ENCODE measurements around the gene BSN.
"Not testable (repeated sequence)": the region's sequence is repeated elsewhere in the genome, so short reads cannot be mapped to it uniquely, and the experiment has no call there.

The BSN gene

GRCh38 chr3:49686346-49686745 is 132.1 kb downstream of the BSN start:
- H3K9ac ChIP-seq (ENCODE audit: low read depth, low read length); H3K27me3 ChIP-seq (ENCODE audit: insufficient read depth, low read length, poor library complexity); H3K4me2 ChIP-seq (ENCODE audit: insufficient read depth, low read length); ATAC-seq (ENCODE audit: insufficient read depth, low read depth); H3K27ac ChIP-seq (ENCODE audit: low read length); H3K4me3 ChIP-seq (ENCODE audit: low read depth in 1 of 2, low read length in 2 of 2); H2AFZ ChIP-seq (ENCODE audit: low read depth, low read length); H4K20me1 ChIP-seq (ENCODE audit: insufficient read depth, low read length); DNase-seq; H3K9me3 ChIP-seq (ENCODE audit: insufficient read depth, low read length, severe bottlenecking): not testable (repeated sequence)
- H3K36me3 ChIP-seq (ENCODE audit: insufficient read depth, low read length) = peaks cover 31% of the 10 kb centered on the region
- peaks cover 24% of the 10 kb centered on the region for H3K4me1 ChIP-seq (ENCODE audit: insufficient read depth, low read length)
- peaks cover 23% of the 10 kb centered on the region for H3K79me2 ChIP-seq (ENCODE audit: insufficient read depth, low read length)

- not testable (repeated sequence) for H3K9ac ChIP-seq (ENCODE audit: low read depth, low read length); ATAC-seq (ENCODE audit: insufficient read depth, low read depth); DNase-seq; H2AFZ ChIP-seq (ENCODE audit: low read depth, low read length); H4K20me1 ChIP-seq (ENCODE audit: insufficient read depth, low read length); H3K9me3 ChIP-seq (ENCODE audit: insufficient read depth, low read length, severe bottlenecking); H3K27me3 ChIP-seq (ENCODE audit: insufficient read depth, low read length, poor library complexity); H3K4me3 ChIP-seq (ENCODE audit: low read depth in 1 of 2, low read length in 2 of 2); H3K27ac ChIP-seq (ENCODE audit: low read length); H3K4me2 ChIP-seq (ENCODE audit: insufficient read depth, low read length)
- peaks cover 28% of the 10 kb centered on the region for H3K4me1 ChIP-seq (ENCODE audit: insufficient read depth, low read length)
- peaks cover 26% of the 10 kb centered on the region for H3K36me3 ChIP-seq (ENCODE audit: insufficient read depth, low read length)
- H3K79me2 ChIP-seq (ENCODE audit: insufficient read depth, low read length) = peaks cover 25% of the 10 kb centered on the region
Observed at GRCh38 chr3:49686769-49687423, 132.6 kb downstream of the BSN start.

GRCh38 chr3:49687424-49687795 is 133.1 kb downstream of the BSN start:
- H3K27me3 ChIP-seq (ENCODE audit: insufficient read depth, low read length, poor library complexity); H3K9me3 ChIP-seq (ENCODE audit: insufficient read depth, low read length, severe bottlenecking); H2AFZ ChIP-seq (ENCODE audit: low read depth, low read length); DNase-seq; ATAC-seq (ENCODE audit: insufficient read depth, low read depth); H4K20me1 ChIP-seq (ENCODE audit: insufficient read depth, low read length); H3K27ac ChIP-seq (ENCODE audit: low read length); H3K4me3 ChIP-seq (ENCODE audit: low read depth in 1 of 2, low read length in 2 of 2); H3K4me2 ChIP-seq (ENCODE audit: insufficient read depth, low read length); H3K9ac ChIP-seq (ENCODE audit: low read depth, low read length): not testable (repeated sequence)
- H3K79me2 ChIP-seq (ENCODE audit: insufficient read depth, low read length) = peaks cover 25% of the 10 kb centered on the region
- peaks cover 28% of the 10 kb centered on the region for H3K4me1 ChIP-seq (ENCODE audit: insufficient read depth, low read length)
- H3K36me3 ChIP-seq (ENCODE audit: insufficient read depth, low read length) = peaks cover 21% of the 10 kb centered on the region

- Histone ChIP-seq H3K79me2 (ENCODE audit: insufficient read depth, low read length) (peaks cover 25% of the 10 kb centered on the region), H3K27ac (ENCODE audit: low read length) (peak overlapping the region; percentile 89), H3K4me1 (ENCODE audit: insufficient read depth, low read length) (peaks cover 28% of the 10 kb centered on the region), H3K9ac (ENCODE audit: low read depth, low read length) (peak overlapping the region; percentile 79), H3K4me2 (ENCODE audit: insufficient read depth, low read length) (peak overlapping the region; percentile 69), H3K4me3 (ENCODE audit: low read depth in 1 of 2, low read length in 2 of 2) (peak overlapping the region; percentile 70 to 81), H2AFZ (ENCODE audit: low read depth, low read length) (peak overlapping the region; percentile 73)
- not testable (repeated sequence) for H4K20me1 ChIP-seq (ENCODE audit: insufficient read depth, low read length); DNase-seq; H3K27me3 ChIP-seq (ENCODE audit: insufficient read depth, low read length, poor library complexity); H3K36me3 ChIP-seq (ENCODE audit: insufficient read depth, low read length); H3K9me3 ChIP-seq (ENCODE audit: insufficient read depth, low read length, severe bottlenecking)
- ATAC-seq (ENCODE audit: insufficient read depth, low read depth) = peak; percentile 3; the same call in 1 of the 3 replicates
Observed at GRCh38 chr3:49688338-49689045, 134.2 kb downstream of the BSN start.

GRCh38 chr3:49689046-49689907 is 135.0 kb downstream of the BSN start, which contains the start of the genes MST1 and RNF123:
MST1 (minus strand) TSS chr3:49689474; CDS start chr3:49688691, 783 bp downstream.
RNF123 (plus strand) TSS chr3:49689557; CDS start chr3:49691166, 1,609 bp downstream.
- Histone ChIP-seq H3K9me3 (ENCODE audit: insufficient read depth, low read length, severe bottlenecking) (no peaks in the 10 kb centered on the region), H3K27ac (ENCODE audit: low read length) (peak within 1 kb of the TSS; percentile 89), H3K27me3 (ENCODE audit: insufficient read depth, low read length, poor library complexity) (no peaks in the 10 kb centered on the region), H3K36me3 (ENCODE audit: insufficient read depth, low read length) (peaks cover 4% of the 10 kb centered on the region; the same call in 1 of the 2 replicates), H3K4me1 (ENCODE audit: insufficient read depth, low read length) (peaks cover 28% of the 10 kb centered on the region), H3K9ac (ENCODE audit: low read depth, low read length) (peak within 1 kb of the TSS; percentile 79), H3K4me2 (ENCODE audit: insufficient read depth, low read length) (peak within 1 kb of the TSS; percentile 69), H3K79me2 (ENCODE audit: insufficient read depth, low read length) (peaks cover 27% of the 10 kb centered on the region), H4K20me1 (ENCODE audit: insufficient read depth, low read length) (0 out of 2 replicates have a peak, but pooled peaks cover under 1% of the 10 kb centered on the region), H3K4me3 (ENCODE audit: low read depth in 1 of 2, low read length in 2 of 2) (peak within 1 kb of the TSS; percentile 70 to 81), H2AFZ (ENCODE audit: low read depth, low read length) (peak within 1 kb of the TSS; percentile 73)
- ATAC-seq (ENCODE audit: insufficient read depth, low read depth) (peak; percentile 82), DNase-seq (peak; percentile 94)
- peak; percentile 62 for TF ChIP-seq CTCF (IDR thresholded peaks at IDR 0.05; ENCODE audit: borderline replicate concordance, extremely low read depth, low read length, poor library complexity, severe bottlenecking)
- TF ChIP-seq EZH2 (IDR thresholded peaks at IDR 0.05; ENCODE audit: borderline replicate concordance, low read depth, low read length, severe bottlenecking) = no peak

- H3K79me2 ChIP-seq (ENCODE audit: insufficient read depth, low read length) = peaks cover 29% of the 10 kb centered on the region
- H2AFZ ChIP-seq (ENCODE audit: low read depth, low read length) = peak overlapping the region; percentile 73
- DNase-seq; H3K36me3 ChIP-seq (ENCODE audit: insufficient read depth, low read length); H4K20me1 ChIP-seq (ENCODE audit: insufficient read depth, low read length); H3K9me3 ChIP-seq (ENCODE audit: insufficient read depth, low read length, severe bottlenecking); H3K27me3 ChIP-seq (ENCODE audit: insufficient read depth, low read length, poor library complexity): not testable (repeated sequence)
- peak overlapping the region; percentile 89 for H3K27ac ChIP-seq (ENCODE audit: low read length)
- H3K4me2 ChIP-seq (ENCODE audit: insufficient read depth, low read length) = peak overlapping the region; percentile 69
- H3K4me3 ChIP-seq (ENCODE audit: low read depth in 1 of 2, low read length in 2 of 2) = peak overlapping the region; percentile 70 to 81; a peak in 3 of 4 replicates
- H3K4me1 ChIP-seq (ENCODE audit: insufficient read depth, low read length) = peaks cover 28% of the 10 kb centered on the region
- ATAC-seq (ENCODE audit: insufficient read depth, low read depth) = peak; percentile 11; the same call in 1 of the 3 replicates
- H3K9ac ChIP-seq (ENCODE audit: low read depth, low read length) = peak overlapping the region; percentile 79
Observed at GRCh38 chr3:49689908-49690624, 135.8 kb downstream of the BSN start.

Data from DND-41 (cell line).